HCT116 (cell line): ENCODE measurements around the gene NXN. TPM values are rescaled to one million over a fixed set of nuclear protein-coding genes. Genes with fewer than 3 reads are reported as not detected.

Source experiments
- ATAC-seq: fragments of 200-7000 bp; cut with Tn5 transposase; 2 replicates; pipeline ENCODE4 v1.9.1; 2020; ENCODE audit warnings: mild to moderate bottlenecking, moderate library complexity
- BruUV-seq: library from RNA; stranded (reverse); fragments of 400-500 nt; replicated peaks from 2 replicates; lab custom pipeline; 2021; lab: Mats Ljungman, UMichigan
- CTCF ChIA-PET: fragments of 300-600 bp; sonication (Branson Sonifier 250); formaldehyde crosslinking; loops from one replicate; lab custom pipeline; 2021; ENCODE audit warnings: antibody characterized with exemption; lab: Charles Lee
- POLR2A ChIA-PET: fragments of 300-600, 350-600 bp; sonication (Branson Sonifier 250); formaldehyde crosslinking; loops from one replicate; lab custom pipeline; 2021; ENCODE audit warnings: antibody characterized with exemption; lab: Charles Lee
- RAD21 ChIA-PET, 2 experiments: fragments of 300-600 bp; sonication (Branson Sonifier 250); formaldehyde crosslinking; loops; one replicate each; lab custom pipeline; 2023; ENCODE audit warnings: low total read pairs in 2 of 2; ENCODE audit not compliant: uncharacterized antibody in 2 of 2, unreplicated experiment in 2 of 2, low non-redundant PET in 1 of 2; lab: Charles Lee
- DNase-seq: peaks from one replicate; pipeline ENCODE4 v3.0.0-alpha.2; 2010; ENCODE audit warnings: low read depth, low spot score
- H2AFZ ChIP-seq: fragments of 200-600 bp; shearing (Covaris generic), sonication (generic); 2 replicates; pipeline ENCODE4 v1.6.1; 2017; ENCODE audit warnings: low read depth, mixed run types, mixed read lengths, antibody characterized with exemption, low read length; ENCODE audit not compliant: poor library complexity, severe bottlenecking
- H3K27ac ChIP-seq: 2 replicates; pipeline ENCODE4 v1.5.1; 2012; ENCODE audit warnings: low read depth, low read length
- H3K27me3 ChIP-seq: fragments of 200-600 bp; sonication (generic); 2 replicates; pipeline ENCODE4 v1.6.1; 2016; ENCODE audit warnings: mixed run types, low read length, mixed read lengths; ENCODE audit not compliant: insufficient read depth
- H3K36me3 ChIP-seq, 2 experiments: fragments of 200-500 bp in 1 of 2; fragments of 200-600 bp in 1 of 2; sonication (Bioruptor generic) in 1 of 2; sonication (generic) in 1 of 2; 2 replicates each; pipeline versions ENCODE4 v1.5.1 to v1.6.1; 2014 to 2016; ENCODE audit warnings: low read length in 2 of 2, inconsistent platforms in 1 of 2, mixed read lengths in 1 of 2, mixed run types in 1 of 2; ENCODE audit not compliant: insufficient read depth in 2 of 2, control insufficient read depth in 1 of 2
- H3K4me1 ChIP-seq, 2 experiments: fragments of 200-600 bp in 1 of 2; sonication (generic) in 1 of 2; 2 replicates each; pipeline versions ENCODE4 v1.5.1 to v1.6.1; 2012 to 2017; ENCODE audit warnings: low read length in 2 of 2, inconsistent platforms in 1 of 2, mild to moderate bottlenecking in 1 of 2, mixed read lengths in 1 of 2, mixed run types in 1 of 2, moderate library complexity in 1 of 2; ENCODE audit not compliant: insufficient read depth in 2 of 2, control insufficient read depth in 1 of 2
- H3K4me2 ChIP-seq: fragments of 200-600 bp; sonication (generic); 2 replicates; pipeline ENCODE4 v1.6.1; 2017; ENCODE audit warnings: mixed run types, low read length, mixed read lengths
- H3K4me3 ChIP-seq, 2 experiments: fragments of 200-600 bp in 1 of 2; sonication (generic) in 1 of 2; replicated peaks in 1 of 2; 2 replicates each; pipeline ENCODE4 v1.5.1; 2011 to 2016; ENCODE audit warnings: low read length in 2 of 2, control low read depth in 1 of 2, low read depth in 1 of 2, mild to moderate bottlenecking in 1 of 2, mixed read lengths in 1 of 2, mixed run types in 1 of 2
- H3K79me2 ChIP-seq: fragments of 200-600 bp; sonication (generic); 2 replicates; pipeline ENCODE4 v1.6.1; 2017; ENCODE audit warnings: mild to moderate bottlenecking, mixed run types, low read length, moderate library complexity, mixed read lengths; ENCODE audit not compliant: insufficient read depth
- H3K9ac ChIP-seq: fragments of 200-600 bp; sonication (generic); 2 replicates; pipeline ENCODE4 v1.6.1; 2016; ENCODE audit warnings: low read length, mixed read lengths
- H3K9me2 ChIP-seq: fragments of 200-600 bp; sonication (generic), shearing (Covaris generic); 2 replicates; pipeline ENCODE4 v1.6.1; 2017; ENCODE audit warnings: mixed run types, mild to moderate bottlenecking, moderate library complexity; ENCODE audit not compliant: insufficient read depth
- H3K9me3 ChIP-seq, 2 experiments: fragments of 200-500 bp in 1 of 2; fragments of 200-600 bp in 1 of 2; sonication (Bioruptor generic) in 1 of 2; sonication (generic) in 1 of 2; 2 replicates each; pipeline ENCODE4 v1.6.1; 2014 to 2017; ENCODE audit warnings: low read length in 2 of 2, mixed read lengths in 2 of 2, inconsistent platforms in 1 of 2, low read depth in 1 of 2, mild to moderate bottlenecking in 1 of 2, mixed run types in 1 of 2, moderate library complexity in 1 of 2; ENCODE audit not compliant: control insufficient read depth in 1 of 2, insufficient read depth in 1 of 2
- H4K20me1 ChIP-seq: fragments of 200-600 bp; sonication (generic), shearing (Covaris generic); 2 replicates; pipeline ENCODE4 v1.6.1; 2017; ENCODE audit warnings: mixed run types, mild to moderate bottlenecking, moderate library complexity; ENCODE audit not compliant: insufficient read depth
- CBX3 ChIP-seq: IDR thresholded peaks from 2 replicates; pipeline ENCODE4 v1.6.1; 2012; ENCODE audit warnings: low read depth
- CEBPB ChIP-seq: IDR thresholded peaks from 2 replicates; pipeline ENCODE4 v1.6.1; 2012; ENCODE audit warnings: low read depth
- CTCF ChIP-seq, 3 experiments: fragments of 200-600 bp in 1 of 3; sonication (generic) in 1 of 3; IDR thresholded peaks in 2 of 3; conservative IDR thresholded peaks in 1 of 3; 2 replicates each; pipeline ENCODE4 v1.5.1; 2012 to 2017; ENCODE audit warnings: low read depth in 2 of 3, low read length in 2 of 3, antibody characterized with exemption in 1 of 3, borderline replicate concordance in 1 of 3, control low read depth in 1 of 3, mild to moderate bottlenecking in 1 of 3, mixed read lengths in 1 of 3, mixed run types in 1 of 3, moderate library complexity in 1 of 3; ENCODE audit not compliant: insufficient read depth in 1 of 3
- EZH2phosphoT487 ChIP-seq: fragments of 200-600 bp; IDR thresholded peaks from 2 replicates; pipeline ENCODE4 v1.6.1; 2018; ENCODE audit warnings: antibody characterized with exemption, borderline replicate concordance
- MAX ChIP-seq: IDR thresholded peaks from 2 replicates; pipeline ENCODE4 v1.6.1; 2012
- REST ChIP-seq: IDR thresholded peaks from 2 replicates; pipeline ENCODE4 v1.6.1; 2012; ENCODE audit warnings: low read depth
- SIN3A ChIP-seq: IDR thresholded peaks from 2 replicates; pipeline ENCODE4 v1.6.1; 2012; ENCODE audit warnings: low read depth
- SRF ChIP-seq: IDR thresholded peaks from 2 replicates; pipeline ENCODE4 v1.6.1; 2012; ENCODE audit warnings: low read depth
- TCF7L2 ChIP-seq: IDR thresholded peaks from 2 replicates; pipeline ENCODE4 v1.7.0; 2011; ENCODE audit warnings: borderline replicate concordance, inconsistent platforms; ENCODE audit not compliant: insufficient read depth, insufficient read length; ENCODE audit errors: extremely low read depth
- ZFX ChIP-seq: fragments of 450-650 bp; IDR thresholded peaks from 2 replicates; pipeline ENCODE4 v1.6.1; 2017
- intact Hi-C: fragments of 100-400 bp; cut with micrococcal nuclease; formaldehyde crosslinking; loops from 2 replicates; pipeline ENCODE4 v1.10.0; 2022
- total RNA-seq: library from RNA; stranded (reverse); gene quantifications from one replicate; pipeline ENCODE4 v1.2.1, GENCODE V29; 2021; ENCODE audit not compliant: unreplicated experiment

Gene NXN
- total RNA-seq, 1 experiment from 2014 or later = 83.7 TPM

GRCh38 chr17:916315-916714 is 63.3 kb downstream of the NXN start:
- ATAC-seq (no peak), DNase-seq (no peak)
- TF ChIP-seq CEBPB = no peak
- TF ChIP-seq MAX = no peak
- peak in 2 of 3 experiments; percentile 15 to 48; a peak in 2 of 6 replicates for TF ChIP-seq CTCF (IDR thresholded peaks at IDR 0.05 in 2 of 3, conservative IDR thresholded peaks at IDR 0.05 in 1 of 3; ENCODE audit: borderline replicate concordance in 1 of 3, insufficient read depth in 1 of 3, low read depth in 2 of 3, low read length in 2 of 3)
- H3K9ac ChIP-seq = no peak overlapping the region
- POLR2A ChIA-PET = no interaction called here
- CTCF ChIA-PET = no interaction called here
- no peaks in the 10 kb centered on the region for H3K9me3 ChIP-seq
- no peak overlapping the region for H3K4me2 ChIP-seq
- no peaks in the 10 kb centered on the region for H3K9me2 ChIP-seq
- no peaks in the 10 kb centered on the region; the same call in 1 of the 2 replicates for H4K20me1 ChIP-seq
- BruUV-seq = no TSS peak
- H3K4me1 ChIP-seq = peaks cover 32 to 55% of the 10 kb centered on the region in 2 experiments
- H2AFZ ChIP-seq = no peak overlapping the region
- no peaks in the 10 kb centered on the region for H3K27me3 ChIP-seq
- RAD21 ChIA-PET = no interaction called here
- intact Hi-C loops = no loop called here
- H3K79me2 ChIP-seq = peaks cover 82% of the 10 kb centered on the region
- H3K36me3 ChIP-seq = peaks cover 0 to 4% of the 10 kb centered on the region in 2 experiments; a peak in 1 of 4 replicates
- H3K27ac ChIP-seq = no peak overlapping the region
- no peak overlapping the region for H3K4me3 ChIP-seq

- no TSS peak for BruUV-seq
- H2AFZ ChIP-seq = no peak overlapping the region
- no peaks in the 10 kb centered on the region for H3K27me3 ChIP-seq
- no peaks in the 10 kb centered on the region; the same call in 1 of the 2 replicates for H4K20me1 ChIP-seq
- ChIA-PET CTCF (interaction anchor here (1.1 kb wide), 1 partner anchor 9 kb away, joined by 4 read pairs; no protein-coding TSS in a partner anchor), RAD21 (no interaction called here), POLR2A (no interaction called here)
- no peak overlapping the region for H3K4me3 ChIP-seq
- H3K4me2 ChIP-seq = no peak overlapping the region
- H3K9me2 ChIP-seq = no peaks in the 10 kb centered on the region
- peaks cover 0 to 4% of the 10 kb centered on the region in 2 experiments; a peak in 1 of 4 replicates for H3K36me3 ChIP-seq
- H3K79me2 ChIP-seq = peaks cover 79% of the 10 kb centered on the region
- no peak overlapping the region for H3K9ac ChIP-seq
- H3K4me1 ChIP-seq = peaks cover 32 to 54% of the 10 kb centered on the region in 2 experiments
- DNase-seq (no peak), ATAC-seq (no peak)
- H3K9me3 ChIP-seq = no peaks in the 10 kb centered on the region
- H3K27ac ChIP-seq = no peak overlapping the region
- intact Hi-C loops = no loop called here
- TF ChIP-seq CBX3 (no peak), EZH2phosphoT487 (no peak), REST (no peak), CTCF (IDR thresholded peaks at IDR 0.05 in 2 of 3, conservative IDR thresholded peaks at IDR 0.05 in 1 of 3; ENCODE audit: borderline replicate concordance in 1 of 3, insufficient read depth in 1 of 3, low read depth in 2 of 3, low read length in 2 of 3) (no peak), SRF (no peak), ZFX (no peak), SIN3A (no peak), TCF7L2 (no peak)
Measured at GRCh38 chr17:915538-916201, 63.9 kb downstream of the NXN start.
